GM13976 (cell line): ENCODE results near the gene PITPNM1.

Source experiments
- DNase-seq: peaks from one replicate; pipeline ENCODE4 v3.0.0; 2012; ENCODE audit warnings: low spot score
- CTCF ChIP-seq: IDR thresholded peaks from 2 replicates; pipeline ENCODE4 v1.5.1; 2012; ENCODE audit warnings: borderline replicate concordance, mild to moderate bottlenecking; ENCODE audit not compliant: insufficient read depth; ENCODE audit errors: extremely low read depth, missing control alignments, control extremely low read depth
- in situ Hi-C: fragments of 300-500 bp; cut with MboI; formaldehyde crosslinking; loops from one replicate; pipeline ENCODE4 v1.12.0; 2022; ENCODE audit warnings: low sequenced_read_pairs, mixed read lengths, inconsistent platforms; ENCODE audit not compliant: unreplicated experiment

The PITPNM1 gene

GRCh38 chr11:67538306-67538705 lies 33.1 kb upstream of the PITPNM1 start:
- in situ Hi-C loops = no loop called here
- TF ChIP-seq CTCF = no peak
- no peak for DNase-seq

GRCh38 chr11:67535561-67535960 lies 30.4 kb upstream of the PITPNM1 start:
- in situ Hi-C loops = no loop called here
- no peak for DNase-seq
- TF ChIP-seq CTCF = no peak

GRCh38 chr11:67534070-67534679 lies 29.0 kb upstream of the PITPNM1 start:
- no peak for TF ChIP-seq CTCF
- DNase-seq = no peak

GRCh38 chr11:67532889-67533288 lies 27.7 kb upstream of the PITPNM1 start:
- DNase-seq = no peak
- in situ Hi-C loops = no loop called here
- TF ChIP-seq CTCF = no peak

More at GRCh38 chr11:67534070-67534679, 29.0 kb upstream of the PITPNM1 start:
- in situ Hi-C loops = no loop called here

- in situ Hi-C loops = no loop called here
- peak; percentile 25 for DNase-seq
- no peak for TF ChIP-seq CTCF
Measured at GRCh38 chr11:67530282-67530592, 25.1 kb upstream of the PITPNM1 start.

GRCh38 chr11:67528376-67528775 lies 23.2 kb upstream of the PITPNM1 start:
- TF ChIP-seq CTCF = no peak
- no peak for DNase-seq
- in situ Hi-C loops = no loop called here
